GM21723 (cell line): ENCODE measurements around the gene CFAP46.

Experiments
- ATAC-seq: cut with Tn5 transposase; IDR thresholded peaks from one replicate; pipeline ENCODE4 v1.9.1; 2021; ENCODE audit warnings: mild to moderate bottlenecking, moderate library complexity; ENCODE audit not compliant: unreplicated experiment

Gene CFAP46

GRCh38 chr10:132942101-132943057 lies at the start of gene CFAP46:
Gene CFAP46, minus strand, starts transcription at chr10:132942570. Its CDS starts 86 bp downstream, at chr10:132942484.
- peak; percentile 40 for ATAC-seq

GRCh38 chr10:132991706-132992432 lies 49.5 kb upstream of the CFAP46 start:
- no peak for ATAC-seq

- no peak for ATAC-seq
These were observed 48.5 kb upstream of the CFAP46 start for GRCh38 chr10:132990684-132991545.

GRCh38 chr10:132989476-132990415 lies 47.4 kb upstream of the CFAP46 start:
- ATAC-seq = no peak

GRCh38 chr10:132988988-132989387 lies 46.6 kb upstream of the CFAP46 start:
- no peak for ATAC-seq

- ATAC-seq = no peak
These were observed 45.6 kb upstream of the CFAP46 start for GRCh38 chr10:132987671-132988571.

GRCh38 chr10:132986978-132987377 lies 44.6 kb upstream of the CFAP46 start:
- no peak for ATAC-seq

- no peak for ATAC-seq
These were observed 44.2 kb upstream of the CFAP46 start for GRCh38 chr10:132986576-132986975.

GRCh38 chr10:132986076-132986475 lies 43.7 kb upstream of the CFAP46 start:
- ATAC-seq = no peak

- no peak for ATAC-seq
These were observed 43.2 kb upstream of the CFAP46 start for GRCh38 chr10:132985546-132985900.

- ATAC-seq = no peak
These were observed 42.6 kb upstream of the CFAP46 start for GRCh38 chr10:132984801-132985545.

GRCh38 chr10:132984008-132984295 lies 41.6 kb upstream of the CFAP46 start:
- no peak for ATAC-seq

GRCh38 chr10:132983252-132984007 lies 41.1 kb upstream of the CFAP46 start:
- no peak for ATAC-seq

- ATAC-seq = no peak
These were observed 40.1 kb upstream of the CFAP46 start for GRCh38 chr10:132982301-132982989.

GRCh38 chr10:132981746-132982145 lies 39.4 kb upstream of the CFAP46 start:
- ATAC-seq = no peak

GRCh38 chr10:132981173-132981555 lies 38.8 kb upstream of the CFAP46 start:
- ATAC-seq = no peak
